Umbilical cord (tissue), 2 donors: ENCODE results near the gene ARHGEF38. TPM values are rescaled to one million over a fixed set of nuclear protein-coding genes. Genes with fewer than 3 reads are reported as not detected.
"Not testable (repeated sequence)": the region's sequence is repeated elsewhere in the genome, so short reads cannot be mapped to it uniquely, and the experiment has no call there.

Experiments used
- DNase-seq: peaks from one replicate; pipeline ENCODE4 v3.0.0-alpha.2; 2015; ENCODE audit warnings: low spot score
- total RNA-seq: library from RNA; depleted of rRNA; stranded (reverse); fragments of >200 nt; gene quantifications from one replicate; pipeline ENCODE4 v1.2.3, GENCODE V29; 2014; ENCODE audit warnings: low replicate concordance; ENCODE audit not compliant: insufficient read depth

ARHGEF38 gene
- total RNA-seq, 1 donor from 2014 or later, result 6.0 TPM

DNA sequence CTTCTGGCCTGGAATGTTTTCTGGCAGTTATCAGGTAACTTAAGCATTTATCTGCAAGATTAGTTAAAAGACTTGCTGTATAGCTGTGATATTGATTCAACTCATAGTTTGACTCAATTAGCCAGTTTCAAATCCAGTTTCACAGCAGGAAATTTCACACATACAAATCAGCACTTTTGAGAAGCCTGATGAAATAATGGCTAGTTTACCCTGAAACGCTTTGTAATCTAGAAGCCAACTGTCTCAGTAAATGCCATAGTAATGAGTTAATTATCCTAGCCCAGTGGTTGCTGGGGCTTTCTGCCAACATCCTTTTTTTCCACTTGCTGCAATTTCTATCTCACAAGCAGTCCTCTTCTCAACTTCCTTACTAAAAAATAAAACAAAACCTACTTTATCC, 53.1 kb downstream of the ARHGEF38 start:
- no peak for DNase-seq

DNA sequence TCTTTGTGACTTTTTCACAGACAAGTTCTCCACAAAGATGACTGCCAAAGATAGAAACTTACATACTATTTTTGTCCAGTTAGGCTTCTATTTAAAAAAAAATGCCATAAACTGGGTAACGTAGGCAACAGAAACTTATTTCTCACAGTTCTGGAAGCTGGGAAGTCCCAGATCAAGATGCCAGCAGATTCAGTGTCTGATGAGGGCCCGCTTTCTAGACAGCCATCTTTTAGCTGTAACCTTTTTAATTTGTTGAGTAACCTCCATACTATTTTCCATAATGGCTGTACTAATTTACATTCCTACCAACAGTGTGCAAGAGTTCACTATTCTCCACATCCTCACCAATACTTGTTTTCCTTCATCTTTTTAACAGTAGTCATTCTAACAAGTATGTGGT, 55.5 kb downstream of the ARHGEF38 start:
- no peak for DNase-seq

DNA sequence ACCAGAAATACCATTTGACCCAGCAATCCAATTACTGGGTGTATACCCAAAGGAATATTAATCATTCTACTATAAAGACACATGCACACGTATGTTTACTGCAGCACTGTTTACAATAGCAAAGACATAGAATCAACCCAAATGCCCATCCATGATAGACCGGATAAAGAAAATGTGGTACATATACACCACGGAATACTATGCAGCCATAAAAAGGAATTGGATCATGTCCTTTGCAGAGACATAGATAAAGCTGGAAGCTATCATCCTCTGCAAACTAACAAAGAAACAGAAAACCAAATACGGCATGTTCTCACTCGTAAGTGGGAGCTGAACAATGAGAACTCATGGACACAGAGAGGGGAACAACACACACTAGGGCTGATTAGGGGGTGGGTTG, 57.4 kb downstream of the ARHGEF38 start:
- DNase-seq, result not testable (repeated sequence)

DNA sequence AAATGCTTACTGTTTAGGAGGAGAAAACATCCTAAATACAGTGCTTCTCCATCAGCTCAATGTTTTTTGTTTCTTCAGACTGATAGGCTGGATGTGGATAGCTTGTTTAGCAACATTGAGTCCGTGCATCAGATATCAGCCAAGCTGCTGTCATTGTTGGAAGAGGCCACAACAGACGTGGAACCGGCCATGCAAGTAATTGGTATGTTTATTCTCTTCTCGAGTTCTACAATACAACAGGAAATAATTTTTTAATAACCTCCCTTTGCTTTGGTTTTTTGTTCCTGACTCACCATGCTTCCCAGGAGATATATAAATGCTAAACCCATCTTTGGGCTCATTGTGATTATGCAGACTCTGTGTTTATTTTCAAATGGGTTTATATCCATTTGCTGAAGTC, 60.9 kb downstream of the ARHGEF38 start:
- no peak for DNase-seq

DNA sequence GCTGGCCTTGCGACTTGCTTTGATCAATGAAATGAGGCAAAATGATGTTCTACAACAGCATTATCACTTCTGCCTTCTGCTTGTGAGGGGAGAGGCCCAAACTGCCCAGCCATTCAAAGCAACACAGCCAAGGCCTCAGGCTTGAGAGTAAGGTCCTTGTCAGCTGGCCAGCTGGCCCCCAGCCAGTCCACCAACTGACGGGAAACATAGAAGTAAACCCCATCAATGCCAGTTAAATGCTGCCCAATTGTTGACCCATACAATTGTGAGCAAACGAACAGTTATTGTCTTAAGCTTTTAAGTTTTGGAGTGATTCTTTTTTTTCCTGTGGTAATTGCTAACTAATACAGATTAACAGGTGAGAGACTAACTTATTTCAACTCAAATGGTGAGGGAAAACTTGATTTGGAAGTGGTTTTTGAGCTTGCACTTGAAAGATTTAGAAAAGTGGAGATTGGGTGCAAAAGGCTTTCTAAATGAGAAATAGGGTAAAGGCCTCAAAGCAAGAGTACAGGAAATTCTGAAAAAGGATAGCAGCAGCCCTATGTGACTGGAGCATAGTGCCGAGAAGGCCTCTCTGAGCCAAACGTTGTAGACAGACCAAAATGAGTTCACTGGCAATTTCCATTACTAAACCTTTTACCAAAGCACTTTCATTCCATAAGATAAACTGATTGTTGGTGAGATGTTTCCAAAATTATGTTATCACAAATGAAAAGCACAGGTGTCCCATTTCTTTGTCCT, 66.9 kb downstream of the ARHGEF38 start:
- no peak for DNase-seq

DNA sequence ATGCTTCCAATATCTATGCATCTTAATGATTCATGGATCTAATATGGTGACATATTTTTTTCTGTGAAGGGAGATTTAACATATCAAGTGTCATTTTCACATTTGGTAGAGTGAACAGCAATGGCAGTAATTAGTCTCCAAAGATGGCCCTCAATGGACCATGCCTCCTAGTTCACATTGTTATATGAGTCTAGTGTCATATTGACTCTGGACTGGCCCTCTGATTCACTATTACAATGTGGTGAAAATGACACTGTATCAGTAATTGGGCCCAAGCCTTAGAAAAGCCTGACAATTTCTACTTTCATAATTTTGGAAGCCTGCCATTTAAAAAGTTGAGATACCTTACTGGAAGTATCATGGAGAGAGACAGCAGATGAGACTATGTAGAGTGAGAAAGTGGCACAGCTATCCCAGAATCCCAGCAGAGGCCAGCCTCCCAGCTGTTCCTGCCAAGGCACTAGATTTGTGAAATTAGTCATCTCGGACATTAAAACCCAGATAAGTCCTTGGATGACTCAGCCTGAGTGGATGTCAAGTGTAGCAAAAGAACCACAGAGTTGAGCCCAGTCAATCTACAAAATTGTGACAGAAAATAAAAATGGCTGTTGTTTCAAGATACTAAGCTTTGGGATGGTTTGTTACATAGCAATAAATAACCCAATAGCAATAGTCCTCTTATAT, 68.4 kb downstream of the ARHGEF38 start:
- DNase-seq, result no peak

DNA sequence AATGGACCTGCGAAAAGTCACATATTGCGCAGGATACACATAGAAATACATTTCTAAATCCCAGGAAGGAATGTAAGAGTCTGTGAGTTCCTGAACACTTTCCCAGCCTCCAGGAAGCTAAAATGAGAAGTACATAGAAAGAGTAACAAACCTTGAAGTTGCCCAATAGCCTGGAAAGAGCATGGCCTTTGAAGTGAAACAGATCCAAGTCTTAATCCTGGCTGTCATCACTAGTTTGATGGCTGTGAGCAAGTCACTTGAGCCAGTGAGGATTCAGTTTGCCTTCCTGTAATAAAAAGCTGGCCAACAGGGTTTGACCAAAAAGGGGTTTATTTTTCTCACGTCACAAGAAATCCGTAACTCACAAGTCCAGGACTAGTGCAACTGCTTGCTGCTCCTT, 69.8 kb downstream of the ARHGEF38 start:
- peak; percentile 62 for DNase-seq

DNA sequence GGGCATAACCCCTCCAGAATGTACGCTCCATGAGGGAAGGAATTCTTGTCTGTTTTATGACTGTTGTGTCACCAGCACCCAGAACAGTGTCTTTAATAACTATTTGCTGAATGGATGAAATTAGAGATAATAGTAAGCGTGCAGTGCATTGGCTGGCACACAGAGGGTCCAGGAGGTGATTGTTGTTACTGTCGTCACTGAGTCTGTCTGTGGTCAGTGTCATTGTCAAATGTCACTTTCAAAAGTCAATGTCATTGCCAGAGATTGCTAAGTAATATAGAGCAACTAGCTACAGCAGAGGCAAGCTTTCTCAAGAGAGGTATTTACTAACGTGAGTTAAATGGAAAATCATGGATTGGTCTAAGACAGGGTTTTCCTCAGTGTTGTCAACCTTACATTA, 70.7 kb downstream of the ARHGEF38 start:
- DNase-seq, result no peak

DNA sequence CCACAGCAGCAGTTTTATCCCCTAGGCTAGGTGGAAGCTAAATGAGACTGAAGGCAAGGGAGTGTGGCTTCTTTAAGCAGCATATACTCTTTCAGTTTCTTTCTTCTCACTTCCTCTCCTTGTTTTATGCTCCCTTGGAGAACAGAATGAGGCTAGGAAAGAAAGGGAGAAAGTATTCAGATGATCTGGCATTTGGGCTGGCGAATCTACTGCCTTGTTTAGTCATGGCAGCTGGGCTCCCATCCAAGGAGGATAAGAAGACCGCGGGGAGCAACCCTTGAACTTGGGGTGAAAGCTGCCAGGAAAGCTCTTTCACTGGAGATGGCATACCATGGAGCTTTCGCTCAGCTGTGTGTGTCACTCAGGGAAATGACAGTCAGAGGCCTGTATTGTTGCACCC, 72.1 kb downstream of the ARHGEF38 start:
- DNase-seq, result no peak

DNA sequence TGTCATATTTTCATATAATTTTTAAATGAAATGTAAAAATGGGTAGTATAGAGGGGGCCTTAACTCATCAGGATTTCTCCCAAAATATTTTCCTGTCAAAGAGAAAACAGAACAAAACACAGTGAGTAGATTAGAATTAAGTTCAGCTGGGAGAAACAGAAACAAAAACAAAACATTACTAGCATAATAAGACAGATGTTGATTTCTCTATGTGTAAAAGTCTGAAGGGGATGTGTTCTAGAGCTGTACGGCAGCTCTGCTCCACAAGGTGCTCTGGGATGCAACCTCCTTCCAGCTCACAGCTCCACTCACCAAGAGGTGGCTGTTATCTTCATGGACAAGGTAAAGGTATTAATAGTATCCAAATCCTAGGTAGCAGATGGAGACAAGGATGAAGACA, 72.8 kb downstream of the ARHGEF38 start:
- no peak for DNase-seq

DNA sequence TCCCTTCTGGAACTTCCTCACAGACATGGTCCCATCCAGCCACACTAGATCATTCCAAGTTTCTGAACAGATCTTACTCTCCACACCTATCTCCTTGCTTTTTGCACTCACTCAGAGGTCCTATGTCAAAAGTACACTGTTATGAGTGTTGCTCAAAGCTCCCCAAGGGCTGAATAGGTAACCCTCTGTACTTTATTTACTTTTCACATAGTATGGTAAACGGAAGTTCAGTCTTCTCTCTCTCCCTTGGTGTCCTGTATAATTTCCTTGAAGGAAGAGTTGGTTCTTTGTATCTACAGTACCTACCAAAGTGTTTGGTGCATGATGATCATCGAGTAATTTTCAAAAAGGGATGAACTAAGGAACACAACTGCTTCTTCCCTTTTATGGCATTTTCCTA, 74.4 kb downstream of the ARHGEF38 start:
- no peak for DNase-seq

DNA sequence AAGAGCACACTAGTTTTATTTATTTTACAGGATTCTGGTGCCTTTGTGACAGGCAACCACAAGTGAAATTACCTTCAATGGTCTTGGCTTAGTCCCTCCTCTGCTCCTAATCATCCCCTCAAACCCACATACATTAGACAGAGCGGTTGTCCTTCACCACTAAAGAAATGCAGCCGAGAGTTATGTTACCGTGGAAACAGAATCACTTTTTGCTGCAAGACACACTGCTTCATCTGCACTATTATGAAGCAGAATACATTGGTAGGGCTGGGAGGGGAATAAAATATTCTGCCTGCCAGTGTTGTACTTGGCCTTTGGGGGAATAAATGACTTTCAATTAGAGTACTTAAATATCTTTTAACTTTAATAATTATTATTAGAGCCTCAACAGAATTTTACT, 75.2 kb downstream of the ARHGEF38 start:
- peak; percentile 44 for DNase-seq

DNA sequence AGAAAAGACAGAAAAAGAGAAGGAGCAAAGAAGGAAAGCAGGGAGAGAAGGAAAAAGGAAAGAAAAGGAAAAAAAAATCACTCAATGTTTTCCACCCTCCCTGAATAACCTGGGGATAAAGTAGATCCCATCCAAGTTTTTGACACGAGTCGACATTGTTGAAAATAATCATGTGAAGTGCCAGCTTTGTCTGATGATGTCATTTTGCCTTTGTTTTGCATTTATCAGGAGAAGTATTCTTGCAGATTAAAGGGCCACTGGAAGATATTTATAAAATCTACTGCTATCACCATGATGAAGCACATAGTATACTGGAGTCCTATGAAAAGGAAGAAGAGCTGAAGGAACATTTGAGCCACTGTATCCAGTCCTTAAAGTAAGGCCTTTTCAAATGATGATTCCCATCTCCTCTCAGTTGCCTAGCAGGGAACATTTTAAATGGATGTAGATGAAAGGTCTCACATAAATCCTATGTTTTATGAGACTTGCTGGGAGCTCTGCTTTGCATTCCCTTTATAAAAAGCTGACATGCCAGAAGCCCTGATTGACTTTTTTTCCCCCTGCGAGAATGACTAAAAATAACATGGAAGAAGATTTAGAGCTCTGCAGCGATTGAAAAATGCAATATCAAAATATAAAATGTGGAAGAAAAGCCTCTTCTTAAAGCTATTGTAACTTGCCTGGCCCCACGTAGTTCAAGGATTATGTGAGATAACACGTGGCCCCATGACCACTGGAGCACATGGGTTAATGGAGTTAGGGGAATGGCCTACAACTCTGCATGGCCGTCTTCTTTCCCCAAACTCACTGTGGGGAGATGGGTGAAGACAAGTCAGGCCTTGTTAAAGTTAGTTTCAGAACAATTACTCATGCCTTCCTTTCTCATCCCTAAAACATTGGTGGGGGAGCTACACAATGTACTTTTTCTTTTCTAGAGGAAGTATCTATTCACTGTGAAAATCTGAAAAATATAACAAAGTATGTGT, 78.5 kb downstream of the ARHGEF38 start:
- peak; percentile 89 for DNase-seq

DNA sequence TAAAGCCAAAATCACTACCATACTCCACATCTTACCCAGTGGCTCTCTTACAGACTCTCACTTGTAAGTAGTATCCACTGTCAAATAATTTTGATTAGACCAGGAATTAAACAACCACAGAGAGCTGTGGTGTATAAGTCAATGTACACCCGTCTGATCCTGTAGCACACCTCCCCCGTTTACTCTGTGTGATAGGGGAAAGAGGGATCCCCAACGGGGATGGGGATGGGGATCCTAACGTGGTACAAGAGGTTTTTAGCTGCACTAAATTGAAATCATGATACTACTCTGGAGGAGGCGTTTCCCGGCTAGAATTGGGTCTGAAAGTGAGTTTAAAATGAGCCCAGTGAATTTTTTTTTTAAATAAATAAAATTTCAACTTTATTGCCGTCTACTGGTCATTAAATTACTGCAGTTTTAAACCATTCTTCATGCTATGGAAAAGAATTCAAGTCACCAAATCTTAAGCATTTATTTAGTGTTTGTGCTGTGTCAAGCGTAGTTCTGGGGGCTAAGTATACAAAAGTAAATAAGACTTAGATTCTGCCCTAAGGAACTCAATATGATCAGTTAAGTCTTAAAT, 79.5 kb downstream of the ARHGEF38 start:
- DNase-seq, result no peak

DNA sequence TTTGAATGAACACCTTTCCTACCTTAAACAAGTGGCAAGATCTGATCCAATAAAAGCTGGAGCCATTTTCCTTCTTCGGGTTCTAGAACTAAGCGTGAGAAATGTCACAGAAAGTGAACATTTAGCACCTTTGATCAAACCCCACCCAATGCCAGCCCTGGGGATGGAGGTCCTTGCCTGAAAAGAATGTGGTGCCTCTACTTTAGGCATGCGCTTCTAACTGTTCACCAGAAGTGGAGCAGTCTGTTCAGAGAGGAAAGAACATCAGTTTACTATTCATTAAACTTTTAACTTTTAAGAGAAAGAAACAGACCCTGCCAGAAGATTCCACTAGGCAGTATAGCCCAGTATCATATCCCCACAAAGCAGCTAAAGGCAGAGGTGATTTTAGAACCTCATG, 80.2 kb downstream of the ARHGEF38 start:
- DNase-seq, result no peak

DNA sequence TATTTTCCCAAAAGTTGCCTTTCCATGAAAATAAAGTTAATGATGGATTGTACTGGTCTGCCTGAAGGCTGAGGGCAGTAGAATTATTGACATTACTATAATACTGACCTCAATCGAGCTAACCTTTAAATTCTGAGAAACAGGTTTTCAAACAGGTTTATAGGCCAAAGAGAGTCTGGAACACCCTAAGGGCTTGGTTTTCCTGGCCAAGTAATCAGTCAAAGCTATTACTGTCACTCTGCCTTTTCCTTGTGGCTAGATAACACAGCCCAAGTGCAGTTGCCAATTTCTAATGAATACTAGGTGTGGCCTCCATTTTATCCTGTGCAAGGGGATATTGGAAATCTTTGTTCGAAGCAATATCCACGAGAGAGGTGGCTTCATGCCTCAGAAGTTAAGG, 80.8 kb downstream of the ARHGEF38 start:
- DNase-seq, result peak; percentile 24

DNA sequence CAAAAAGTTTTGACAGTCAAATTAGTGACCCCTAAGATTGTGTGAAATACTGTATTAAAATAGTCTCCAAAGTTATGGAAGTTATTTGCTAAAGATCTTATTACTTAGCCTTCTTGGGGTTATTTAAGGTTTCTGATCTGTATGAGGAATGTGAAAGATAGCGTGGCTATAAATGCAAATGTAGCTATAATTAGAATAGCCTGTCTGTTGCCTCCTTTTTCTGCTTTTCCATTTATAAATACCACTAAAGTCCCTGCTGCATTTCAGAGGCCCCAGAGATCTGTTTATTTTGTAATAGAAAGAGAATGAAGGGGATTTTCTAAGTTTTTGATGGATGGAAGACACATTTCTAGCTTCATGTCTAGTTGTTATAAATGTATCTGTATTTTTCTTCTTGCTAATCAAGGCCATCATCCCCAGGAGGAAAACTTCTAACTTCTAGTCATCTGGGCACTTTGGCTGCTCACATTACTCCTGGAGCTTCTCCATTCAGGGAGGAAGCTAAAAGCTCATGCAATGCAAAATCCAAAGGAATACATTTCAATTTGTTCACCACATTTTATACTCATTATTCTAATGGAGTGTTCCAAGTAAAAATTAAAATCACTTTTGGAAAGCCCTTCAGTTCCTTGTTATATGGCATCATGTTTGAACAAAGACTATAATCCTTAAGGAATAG, 82.1 kb downstream of the ARHGEF38 start:
- no peak for DNase-seq

DNA sequence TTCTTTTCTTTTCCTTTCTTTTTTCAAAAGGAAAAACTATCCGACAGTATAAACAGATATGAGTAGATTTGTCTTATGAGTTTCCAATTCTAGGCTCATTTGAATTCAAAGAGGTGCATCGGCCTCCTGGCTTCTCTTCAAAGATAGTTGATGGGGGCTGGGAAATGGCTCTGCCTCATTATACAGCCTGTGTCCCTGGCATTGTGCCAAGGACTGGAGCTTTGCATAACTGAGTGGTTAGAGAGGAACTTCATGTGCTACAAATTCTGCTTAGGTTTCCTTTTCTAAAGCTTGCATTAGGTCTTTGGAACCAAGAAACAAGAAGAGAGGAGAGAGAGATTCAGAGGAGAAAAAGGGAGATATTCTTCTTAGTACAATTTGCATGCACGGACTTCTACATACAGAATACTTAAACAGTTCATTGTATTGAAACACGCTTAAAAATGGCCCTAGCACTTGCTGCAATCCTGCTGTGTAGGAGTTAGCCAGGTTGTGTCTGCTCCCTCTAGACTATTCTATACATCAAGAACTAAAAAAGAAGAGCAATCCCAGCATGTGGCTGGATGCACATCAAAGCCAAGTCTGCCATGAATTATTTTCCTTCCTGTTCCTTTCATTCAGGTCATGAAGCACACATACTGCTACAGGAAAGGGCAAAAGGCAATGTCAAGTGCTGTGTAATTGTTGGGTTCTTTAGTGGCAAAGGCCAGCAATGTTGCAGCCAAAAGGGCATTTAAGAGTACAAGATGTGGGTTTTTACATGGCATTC, 85.2 kb downstream of the ARHGEF38 start:
- peak; percentile 54 for DNase-seq

DNA sequence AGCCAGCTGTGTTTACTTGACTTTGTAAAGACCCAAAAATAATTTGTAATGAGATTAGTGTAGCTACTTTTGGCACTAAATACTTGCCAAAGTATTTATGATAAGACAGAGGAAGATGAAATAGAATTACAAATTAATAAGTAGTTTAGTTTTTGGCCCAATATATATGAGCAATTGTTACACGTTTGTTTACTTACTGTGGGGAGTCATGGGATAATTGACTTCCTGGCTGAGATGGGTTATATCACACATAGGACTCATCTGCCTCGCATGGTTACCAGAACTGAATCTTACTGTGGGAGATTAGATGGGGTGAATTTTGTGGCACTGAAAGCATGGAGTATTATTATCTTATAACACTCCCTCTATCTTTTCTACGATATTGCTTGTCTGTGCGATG, 89.4 kb downstream of the ARHGEF38 start:
- no peak for DNase-seq

DNA sequence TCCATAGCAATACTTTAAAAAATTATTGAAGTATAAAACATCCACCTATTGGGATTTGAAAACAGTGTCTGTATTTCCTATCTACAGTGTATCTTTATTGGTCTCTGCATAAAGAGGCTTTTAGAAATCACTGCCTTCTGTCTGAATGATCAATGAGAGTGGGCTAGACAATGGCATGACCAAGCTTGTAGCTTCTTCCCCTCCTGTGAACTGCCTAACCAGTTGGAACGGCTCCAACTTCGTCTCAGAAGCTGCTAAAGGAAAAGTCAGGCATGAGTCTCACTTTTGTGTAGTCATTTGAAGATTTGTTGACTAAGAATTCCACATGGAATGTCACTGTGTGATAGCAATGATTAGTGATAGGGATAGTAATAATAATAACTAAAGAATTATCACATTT, 91.8 kb downstream of the ARHGEF38 start:
- DNase-seq, result peak; percentile 65
